A673 (cell line): Measurements from ENCODE around the gene CAMK2A.

Experiments used
- EZH2 ChIP-seq: fragments of 200-600 bp; sonication (generic); IDR thresholded peaks from 2 replicates; pipeline ENCODE4 v1.6.1; 2017; ENCODE audit warnings: borderline replicate concordance, low read depth, mild to moderate bottlenecking, mixed read lengths, antibody characterized with exemption, low read length; ENCODE audit not compliant: poor library complexity, severe bottlenecking
- TF ChIP-seq, protein P1 (sequence below): fragments of 300-800, 200-600 bp; sonication (generic); conservative IDR thresholded peaks from 2 replicates; pipeline ENCODE4 v1.5.1; 2017; ENCODE audit warnings: low read depth, mild to moderate bottlenecking, antibody characterized with exemption, low read length, moderate library complexity, mixed read lengths

GRCh38 chr5:150271296-150271692, 18.3 kb downstream of the CAMK2A start:
- TF ChIP-seq, protein P1, sequence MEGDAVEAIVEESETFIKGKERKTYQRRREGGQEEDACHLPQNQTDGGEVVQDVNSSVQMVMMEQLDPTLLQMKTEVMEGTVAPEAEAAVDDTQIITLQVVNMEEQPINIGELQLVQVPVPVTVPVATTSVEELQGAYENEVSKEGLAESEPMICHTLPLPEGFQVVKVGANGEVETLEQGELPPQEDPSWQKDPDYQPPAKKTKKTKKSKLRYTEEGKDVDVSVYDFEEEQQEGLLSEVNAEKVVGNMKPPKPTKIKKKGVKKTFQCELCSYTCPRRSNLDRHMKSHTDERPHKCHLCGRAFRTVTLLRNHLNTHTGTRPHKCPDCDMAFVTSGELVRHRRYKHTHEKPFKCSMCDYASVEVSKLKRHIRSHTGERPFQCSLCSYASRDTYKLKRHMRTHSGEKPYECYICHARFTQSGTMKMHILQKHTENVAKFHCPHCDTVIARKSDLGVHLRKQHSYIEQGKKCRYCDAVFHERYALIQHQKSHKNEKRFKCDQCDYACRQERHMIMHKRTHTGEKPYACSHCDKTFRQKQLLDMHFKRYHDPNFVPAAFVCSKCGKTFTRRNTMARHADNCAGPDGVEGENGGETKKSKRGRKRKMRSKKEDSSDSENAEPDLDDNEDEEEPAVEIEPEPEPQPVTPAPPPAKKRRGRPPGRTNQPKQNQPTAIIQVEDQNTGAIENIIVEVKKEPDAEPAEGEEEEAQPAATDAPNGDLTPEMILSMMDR: no peak
- TF ChIP-seq EZH2: no peak
